ENCODE measurements around the gene EXOC3L2. TPM values are rescaled to one million over a fixed set of nuclear protein-coding genes. Genes with fewer than 3 reads are reported as not detected.

Gene EXOC3L2
- total RNA-seq, 2 experiments from 2014 or later, result not detected

- DNase-seq, result no peak
- no peak for ATAC-seq
- POLR2A ChIA-PET, result no interaction called here
- CTCF ChIA-PET, result no interaction called here
- H3K9me3 Mint-ChIP-seq, result no peaks in the 10 kb centered on the region
- H3K36me3 Mint-ChIP-seq (ENCODE audit: low read depth), result no peaks in the 10 kb centered on the region
- H3K27me3 Mint-ChIP-seq, result no peaks in the 10 kb centered on the region
- no peak for TF ChIP-seq CTCF (IDR thresholded peaks at IDR 0.05)
- H3K27ac Mint-ChIP-seq, result no peak overlapping the region
- H3K4me3 Mint-ChIP-seq, result no peak overlapping the region
- no peaks in the 10 kb centered on the region for H3K4me1 Mint-ChIP-seq (ENCODE audit: low read depth)
- intact Hi-C loops (cut with micrococcal nuclease), result no loop called here
Measured at GRCh38 chr19:45195764-45196163, 49.4 kb downstream of the EXOC3L2 start.

- H3K27ac Mint-ChIP-seq, result no peak overlapping the region
- ATAC-seq, result no peak
- CTCF ChIA-PET, result no interaction called here
- no peak for TF ChIP-seq CTCF (IDR thresholded peaks at IDR 0.05)
- H3K4me3 Mint-ChIP-seq, result no peak overlapping the region
- intact Hi-C loops (cut with micrococcal nuclease), result no loop called here
- no peak for DNase-seq
- no peaks in the 10 kb centered on the region for H3K36me3 Mint-ChIP-seq (ENCODE audit: low read depth)
- H3K4me1 Mint-ChIP-seq (ENCODE audit: low read depth), result peaks cover 2% of the 10 kb centered on the region
- POLR2A ChIA-PET, result interaction anchor here (0.5 kb wide), 1 partner anchor 332 kb away, joined by 4 read pairs; no protein-coding TSS in a partner anchor
- no peaks in the 10 kb centered on the region for H3K27me3 Mint-ChIP-seq
- H3K9me3 Mint-ChIP-seq, result no peaks in the 10 kb centered on the region
Measured at GRCh38 chr19:45191375-45191774, 53.8 kb downstream of the EXOC3L2 start.

- no peak for TF ChIP-seq CTCF (IDR thresholded peaks at IDR 0.05)
- Mint-ChIP-seq H3K27me3 (no peaks in the 10 kb centered on the region), H3K36me3 (ENCODE audit: low read depth) (no peaks in the 10 kb centered on the region), H3K27ac (no peak overlapping the region), H3K4me3 (no peak overlapping the region), H3K9me3 (no peaks in the 10 kb centered on the region), H3K4me1 (ENCODE audit: low read depth) (peaks cover 2% of the 10 kb centered on the region)
- POLR2A ChIA-PET, result no interaction called here
- DNase-seq, result no peak
- intact Hi-C loops (cut with micrococcal nuclease), result no loop called here
- no peak for ATAC-seq
- CTCF ChIA-PET, result interaction anchor here (0.9 kb wide), 1 partner anchor 149 kb away, joined by 3 read pairs; no protein-coding TSS in a partner anchor
Measured at GRCh38 chr19:45189971-45190370, 55.2 kb downstream of the EXOC3L2 start.

GRCh38 chr19:45187421-45188100, 57.6 kb downstream of the EXOC3L2 start:
- intact Hi-C loops (cut with micrococcal nuclease), result no loop called here
- H3K4me3 Mint-ChIP-seq, result no peak overlapping the region
- peak; percentile 82 for TF ChIP-seq CTCF (IDR thresholded peaks at IDR 0.05)
- H3K27me3 Mint-ChIP-seq, result no peaks in the 10 kb centered on the region
- H3K9me3 Mint-ChIP-seq, result no peaks in the 10 kb centered on the region
- CTCF ChIA-PET, result interaction anchor here (0.8 to 1.9 kb wide), 13 partner anchors 9 to 171 kb away, joined by 3 to 10 read pairs (median 4); partner anchors contain the start of genes BLOC1S3, CLASRP, GEMIN7 and TRAPPC6A
- peak; percentile 36 for DNase-seq
- H3K4me1 Mint-ChIP-seq (ENCODE audit: low read depth), result peaks cover 5% of the 10 kb centered on the region
- H3K27ac Mint-ChIP-seq, result no peak overlapping the region
- ATAC-seq, result peak; percentile 95
- POLR2A ChIA-PET, result interaction anchor here (1.3 kb wide), 2 partner anchors 10 to 95 kb away, joined by 4 read pairs; partner anchors contain the start of genes PPP1R37 and TRAPPC6A
- H3K36me3 Mint-ChIP-seq (ENCODE audit: low read depth), result no peaks in the 10 kb centered on the region
